Lower leg skin (tissue), 4 donors: ENCODE measurements around the gene SHOX. TPM values are rescaled to one million over a fixed set of nuclear protein-coding genes. Genes with fewer than 3 reads are reported as not detected.
A peak's percentile ranks its signal among the peaks of the same experiment; 100 is the strongest.

Experiments
- DNase-seq, 2 donors: peaks; one replicate each; pipeline ENCODE4 v3.0.0-alpha.2; 2019; ENCODE audit warnings: low spot score in 2 of 2
- H3K4me3 ChIP-seq: fragments of 200-600 bp; sonication (generic); 2 replicates; pipeline ENCODE4 v1.5.1; 2017; ENCODE audit warnings: mild to moderate bottlenecking, low read depth; ENCODE audit not compliant: poor library complexity, severe bottlenecking
- POLR2A ChIP-seq, 2 donors: fragments of 450-650 bp; IDR thresholded peaks; one replicate each; pipeline ENCODE4 v1.6.1; 2016 to 2017; ENCODE audit warnings: antibody characterized with exemption in 2 of 2, mild to moderate bottlenecking in 1 of 2, moderate library complexity in 1 of 2
- WGBS, 2 donors: methylation state at CpG; one replicate each; pipeline ENCODE4 v1.1.5; 2018; 5-methylcytosine and 5-hydroxymethylcytosine counted together
- intact Hi-C: fragments of 100-400 bp; cut with DNase I; formaldehyde crosslinking; loops from one replicate; pipeline ENCODE4 v1.15.0; 2023; ENCODE audit warnings: low total_unique reads
- total RNA-seq, 4 donors: library from RNA; depleted of rRNA; stranded (reverse); fragments of >200 nt; gene quantifications; one replicate each; pipeline ENCODE4 v1.1.0, GENCODE V29; 2016
- TF ChIP-seq, protein P1 (sequence below), 3 donors: fragments of 450-650 bp; IDR thresholded peaks; one replicate each; pipeline ENCODE4 v1.5.1; 2016; ENCODE audit warnings: antibody characterized with exemption in 3 of 3, mild to moderate bottlenecking in 3 of 3, moderate library complexity in 2 of 3

SHOX gene
- total RNA-seq, 4 donors from 2014 or later, result 0.54 to 2.4 TPM; not detected in 2

DNA sequence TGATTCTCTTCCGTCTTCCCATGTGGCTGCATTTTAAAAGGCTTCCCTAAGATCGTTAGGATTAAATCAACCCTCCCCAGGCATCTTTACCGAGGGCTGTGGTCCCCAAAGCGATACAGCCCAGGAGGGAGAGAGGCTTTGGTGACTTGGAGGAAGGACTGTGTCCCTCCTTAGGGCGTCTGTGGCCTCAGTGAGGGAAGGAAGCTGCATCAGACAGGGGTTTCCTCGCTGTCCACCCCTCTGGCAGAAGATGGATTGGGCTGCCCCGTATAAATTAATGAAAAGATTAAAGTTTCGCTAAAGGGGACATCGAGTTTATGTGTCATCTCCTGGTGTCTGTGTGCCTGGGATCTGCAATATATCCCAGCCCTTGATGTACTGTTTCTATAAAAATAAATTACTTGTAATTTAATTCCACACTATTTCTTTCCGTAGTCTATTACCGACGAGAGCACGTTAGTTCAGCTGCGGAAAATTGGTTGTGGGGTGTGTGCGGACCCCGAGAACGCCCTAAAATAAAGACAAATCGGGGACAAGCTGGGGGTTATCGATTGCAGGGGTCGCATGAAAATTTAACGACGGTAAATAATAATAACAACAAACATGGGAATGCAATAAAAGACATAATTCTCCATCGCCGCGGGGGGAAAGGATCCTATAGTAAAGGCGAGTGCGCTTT lies 6.5 kb downstream of the SHOX start:
- DNase-seq, result peak in 1 of 2 donors; percentile 50
- intact Hi-C loops, result no loop called here
- TF ChIP-seq, protein P1, sequence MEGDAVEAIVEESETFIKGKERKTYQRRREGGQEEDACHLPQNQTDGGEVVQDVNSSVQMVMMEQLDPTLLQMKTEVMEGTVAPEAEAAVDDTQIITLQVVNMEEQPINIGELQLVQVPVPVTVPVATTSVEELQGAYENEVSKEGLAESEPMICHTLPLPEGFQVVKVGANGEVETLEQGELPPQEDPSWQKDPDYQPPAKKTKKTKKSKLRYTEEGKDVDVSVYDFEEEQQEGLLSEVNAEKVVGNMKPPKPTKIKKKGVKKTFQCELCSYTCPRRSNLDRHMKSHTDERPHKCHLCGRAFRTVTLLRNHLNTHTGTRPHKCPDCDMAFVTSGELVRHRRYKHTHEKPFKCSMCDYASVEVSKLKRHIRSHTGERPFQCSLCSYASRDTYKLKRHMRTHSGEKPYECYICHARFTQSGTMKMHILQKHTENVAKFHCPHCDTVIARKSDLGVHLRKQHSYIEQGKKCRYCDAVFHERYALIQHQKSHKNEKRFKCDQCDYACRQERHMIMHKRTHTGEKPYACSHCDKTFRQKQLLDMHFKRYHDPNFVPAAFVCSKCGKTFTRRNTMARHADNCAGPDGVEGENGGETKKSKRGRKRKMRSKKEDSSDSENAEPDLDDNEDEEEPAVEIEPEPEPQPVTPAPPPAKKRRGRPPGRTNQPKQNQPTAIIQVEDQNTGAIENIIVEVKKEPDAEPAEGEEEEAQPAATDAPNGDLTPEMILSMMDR (IDR thresholded peaks at IDR 0.05), result no peak
- no peak for TF ChIP-seq POLR2A (IDR thresholded peaks at IDR 0.05)
- 20% methylated on average over 27 of the region's 27 CpGs for WGBS, 2 donors
- H3K4me3 ChIP-seq, result no peak overlapping the region

DNA sequence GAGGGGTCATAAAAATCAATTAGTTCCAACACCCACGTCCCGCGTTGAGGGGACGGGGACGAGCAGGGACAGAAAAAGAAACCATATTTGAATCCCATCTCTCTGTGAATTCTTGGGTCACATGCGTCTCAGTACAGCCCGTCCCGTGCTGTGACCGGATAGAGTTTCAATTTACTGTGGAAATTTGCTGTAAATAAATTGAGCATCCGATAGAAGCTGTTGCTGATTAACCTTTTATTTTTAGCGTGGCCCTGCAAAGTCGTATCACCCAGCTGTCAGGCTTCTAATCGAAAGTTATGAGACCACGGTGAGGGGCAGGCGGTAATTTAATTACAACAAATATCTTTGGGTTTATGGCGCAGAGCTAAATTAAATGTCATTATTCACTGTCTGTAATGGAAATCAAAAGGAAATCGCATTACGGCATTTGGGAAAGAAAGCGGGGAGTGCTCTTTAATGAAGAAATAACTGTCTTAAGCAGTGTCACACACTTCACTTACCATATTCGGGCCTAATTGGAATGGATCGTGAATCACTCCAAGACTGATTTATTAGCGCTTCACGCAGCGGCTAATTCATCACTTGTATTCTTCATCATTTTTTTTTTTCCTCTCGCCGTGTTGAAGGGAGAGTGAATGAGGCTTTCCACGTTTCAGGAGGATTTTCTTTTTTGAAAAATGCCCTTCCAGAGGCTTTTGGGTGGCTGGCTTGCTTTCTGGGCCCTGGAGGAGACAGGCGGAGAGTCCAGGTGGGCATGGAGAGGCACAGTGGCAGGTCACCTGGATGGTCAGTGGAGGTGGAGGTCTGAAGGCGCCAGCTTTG lies 7.3 kb downstream of the SHOX start:
- DNase-seq, result peak in 1 of 2 donors; percentile 52
- TF ChIP-seq POLR2A (IDR thresholded peaks at IDR 0.05), result no peak
- TF ChIP-seq, protein P1 (IDR thresholded peaks at IDR 0.05), result no peak

DNA sequence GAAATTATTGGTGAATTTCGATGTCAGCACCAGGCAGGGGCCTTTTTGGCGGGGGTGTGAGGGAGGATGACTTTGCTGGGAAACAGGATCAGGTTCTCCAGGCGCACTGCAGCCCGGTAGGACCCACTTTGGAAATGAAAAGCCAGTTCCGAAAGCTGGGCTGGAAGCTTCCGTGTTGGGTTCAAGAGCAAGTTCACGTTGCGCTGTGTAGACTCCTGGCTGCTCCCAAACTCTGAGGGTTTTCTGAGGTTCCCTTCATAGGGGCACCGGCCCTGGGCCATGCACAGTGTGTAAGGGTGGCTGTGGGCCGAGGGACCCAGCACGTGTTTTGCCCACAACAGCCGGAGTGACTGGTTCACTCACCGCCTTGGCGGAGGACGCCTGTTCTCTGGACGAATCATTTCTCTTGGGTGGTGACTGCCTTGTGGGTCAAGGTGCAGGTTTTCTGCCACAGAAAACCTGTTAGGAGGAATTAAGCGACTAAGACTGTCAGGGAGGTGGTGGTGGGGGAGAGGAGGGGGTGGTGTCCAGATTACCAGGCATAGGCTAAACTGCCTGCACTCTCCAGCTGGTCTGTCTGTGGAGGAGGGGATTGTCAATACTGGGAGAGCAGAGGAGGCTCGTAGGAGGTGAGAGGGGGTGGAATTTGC lies 8.0 kb downstream of the SHOX start:
- DNase-seq, result peak in 1 of 2 donors; percentile 50
- TF ChIP-seq, protein P1 (IDR thresholded peaks at IDR 0.05), result no peak
- no peak for TF ChIP-seq POLR2A (IDR thresholded peaks at IDR 0.05)
- WGBS, 2 donors, result 41 to 66% methylated on average over 15 to 18 of the region's 18 CpGs

More for the DNA sequence above, 7.3 kb downstream of the SHOX start:
- intact Hi-C loops, result no loop called here
- H3K4me3 ChIP-seq, result no peak overlapping the region
- 19 to 20% methylated on average over 29 of the region's 29 CpGs for WGBS, 2 donors

DNA sequence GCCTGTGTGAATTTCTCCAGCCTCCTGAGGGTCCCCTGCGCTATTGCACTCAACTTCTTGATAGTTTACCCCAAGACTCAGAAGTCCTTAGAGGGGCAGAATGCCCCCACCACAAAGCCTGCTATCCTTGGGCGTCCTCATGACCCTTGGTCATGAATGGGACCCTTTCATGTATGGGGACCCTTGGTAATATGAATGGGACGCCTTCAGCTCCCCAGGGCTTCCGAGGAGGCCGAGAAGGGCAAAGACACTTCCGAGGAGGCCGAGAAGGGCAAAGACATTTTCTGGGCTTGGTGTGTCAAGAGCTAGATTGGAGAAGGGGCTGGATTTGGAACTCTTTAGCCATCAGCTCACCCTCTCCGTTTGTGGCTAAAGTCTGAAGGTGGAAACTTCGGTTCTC lies 8.6 kb downstream of the SHOX start:
- intact Hi-C loops, result no loop called here
- 29 to 38% methylated on average over 9 of the region's 9 CpGs for WGBS, 2 donors
- TF ChIP-seq, protein P1 (IDR thresholded peaks at IDR 0.05), result no peak
- no peak for TF ChIP-seq POLR2A (IDR thresholded peaks at IDR 0.05)
- DNase-seq, result peak in 1 of 2 donors; percentile 68
- H3K4me3 ChIP-seq, result no peak overlapping the region

More for the DNA sequence above, 8.0 kb downstream of the SHOX start:
- intact Hi-C loops, result no loop called here
- no peak overlapping the region for H3K4me3 ChIP-seq

DNA sequence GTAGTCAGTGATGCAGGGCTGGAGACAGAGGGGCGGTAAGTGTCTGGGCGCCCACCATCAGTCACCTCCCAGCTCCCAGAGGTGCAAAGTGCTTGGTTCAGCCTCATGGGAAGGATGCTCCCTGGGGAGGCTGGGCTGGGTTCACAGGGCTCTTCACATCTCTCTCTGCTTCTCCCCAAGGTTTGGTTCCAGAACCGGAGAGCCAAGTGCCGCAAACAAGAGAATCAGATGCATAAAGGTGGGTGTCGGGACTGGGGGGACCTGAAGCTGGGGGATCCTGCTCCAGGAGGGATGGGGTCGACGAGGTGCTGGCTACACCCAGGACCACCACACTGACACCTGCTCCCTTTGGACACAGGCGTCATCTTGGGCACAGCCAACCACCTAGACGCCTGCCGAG lies 10.1 kb downstream of the SHOX start:
- DNase-seq, result peak in 1 of 2 donors; percentile 57
- intact Hi-C loops, result no loop called here
- H3K4me3 ChIP-seq, result no peak overlapping the region
- WGBS, 2 donors, result 31 to 39% methylated on average over 10 of the region's 10 CpGs
- no peak for TF ChIP-seq POLR2A (IDR thresholded peaks at IDR 0.05)
- TF ChIP-seq, protein P1 (IDR thresholded peaks at IDR 0.05), result no peak
